ENCODE measurements around the gene SYT12. TPM values are rescaled to one million over a fixed set of nuclear protein-coding genes. Genes with fewer than 3 reads are reported as not detected.

Gene SYT12
- total RNA-seq, 1 experiment from 2014 or later, result 11.1 TPM

DNA sequence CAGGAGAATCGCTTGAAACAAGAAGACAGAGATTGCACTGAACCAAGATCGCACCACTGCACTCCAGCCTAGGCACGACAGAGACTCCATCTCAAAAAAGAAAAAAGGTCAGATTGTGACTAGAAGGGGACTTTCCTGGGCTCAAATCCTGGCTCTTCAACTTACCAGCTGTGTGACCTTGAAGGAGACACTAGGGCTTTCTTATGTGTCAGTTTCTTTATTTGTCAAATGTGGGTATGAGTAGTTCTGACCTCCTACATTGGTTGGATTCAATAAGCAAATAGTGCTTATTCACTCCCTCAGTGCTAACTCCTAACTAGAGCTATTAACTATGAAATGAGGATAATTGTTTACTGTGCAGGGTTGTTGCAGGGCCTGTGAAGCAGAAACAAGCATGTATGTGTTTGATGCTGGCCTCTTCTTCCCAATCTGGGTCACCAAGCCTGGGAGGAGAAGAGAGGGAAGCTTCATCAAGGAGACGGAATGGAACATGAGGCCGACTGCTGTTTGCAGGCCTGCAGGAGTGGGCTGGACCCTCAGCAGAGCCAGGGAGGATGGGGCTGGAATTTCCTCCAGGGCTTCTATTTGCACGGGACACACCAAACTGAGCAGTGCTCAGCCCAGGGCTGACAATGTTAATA, 56.3 kb downstream of the SYT12 start:
- intact Hi-C loops (cut with micrococcal nuclease; ENCODE audit: unreplicated experiment), result no loop called here
- Histone ChIP-seq H3K27ac (peak overlapping the region; percentile 84), H3K9me3 (ENCODE audit: insufficient read depth, low read depth) (no peaks in the 10 kb centered on the region), H4K20me1 (ENCODE audit: insufficient read depth) (no peaks in the 10 kb centered on the region), H3K4me1 (replicated peaks; ENCODE audit: insufficient read depth) (peaks cover 57% of the 10 kb centered on the region), H3K4me2 (peak overlapping the region; percentile 70), H3K9me2 (ENCODE audit: insufficient read depth) (no peaks in the 10 kb centered on the region), H3K79me2 (ENCODE audit: low read depth) (no peaks in the 10 kb centered on the region; the same call in 1 of the 2 replicates), H3K4me3 (no peak overlapping the region), H2AFZ (no peak overlapping the region), H3K36me3 (ENCODE audit: low read depth) (no peaks in the 10 kb centered on the region), H3F3A (ENCODE audit: insufficient read depth, low read depth) (peaks cover 61% of the 10 kb centered on the region), H3K27me3 (ENCODE audit: insufficient read depth, low read depth) (no peaks in the 10 kb centered on the region)
- ChIA-PET POLR2A (ENCODE audit: unreplicated experiment) (interaction anchor here (0.6 kb wide), 2 partner anchors 83 to 274 kb away, joined by 4 read pairs; partner anchors contain the start of gene POLD4), CTCF (no interaction called here)
- no TSS peak for BruUV-seq (replicated peaks)
- DNase-seq, result no peak
- TF ChIP-seq, protein P1, sequence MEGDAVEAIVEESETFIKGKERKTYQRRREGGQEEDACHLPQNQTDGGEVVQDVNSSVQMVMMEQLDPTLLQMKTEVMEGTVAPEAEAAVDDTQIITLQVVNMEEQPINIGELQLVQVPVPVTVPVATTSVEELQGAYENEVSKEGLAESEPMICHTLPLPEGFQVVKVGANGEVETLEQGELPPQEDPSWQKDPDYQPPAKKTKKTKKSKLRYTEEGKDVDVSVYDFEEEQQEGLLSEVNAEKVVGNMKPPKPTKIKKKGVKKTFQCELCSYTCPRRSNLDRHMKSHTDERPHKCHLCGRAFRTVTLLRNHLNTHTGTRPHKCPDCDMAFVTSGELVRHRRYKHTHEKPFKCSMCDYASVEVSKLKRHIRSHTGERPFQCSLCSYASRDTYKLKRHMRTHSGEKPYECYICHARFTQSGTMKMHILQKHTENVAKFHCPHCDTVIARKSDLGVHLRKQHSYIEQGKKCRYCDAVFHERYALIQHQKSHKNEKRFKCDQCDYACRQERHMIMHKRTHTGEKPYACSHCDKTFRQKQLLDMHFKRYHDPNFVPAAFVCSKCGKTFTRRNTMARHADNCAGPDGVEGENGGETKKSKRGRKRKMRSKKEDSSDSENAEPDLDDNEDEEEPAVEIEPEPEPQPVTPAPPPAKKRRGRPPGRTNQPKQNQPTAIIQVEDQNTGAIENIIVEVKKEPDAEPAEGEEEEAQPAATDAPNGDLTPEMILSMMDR (conservative IDR thresholded peaks at IDR 0.05), result no peak
- TF ChIP-seq EZH2 (IDR thresholded peaks at IDR 0.05; ENCODE audit: low read depth), result no peak

DNA sequence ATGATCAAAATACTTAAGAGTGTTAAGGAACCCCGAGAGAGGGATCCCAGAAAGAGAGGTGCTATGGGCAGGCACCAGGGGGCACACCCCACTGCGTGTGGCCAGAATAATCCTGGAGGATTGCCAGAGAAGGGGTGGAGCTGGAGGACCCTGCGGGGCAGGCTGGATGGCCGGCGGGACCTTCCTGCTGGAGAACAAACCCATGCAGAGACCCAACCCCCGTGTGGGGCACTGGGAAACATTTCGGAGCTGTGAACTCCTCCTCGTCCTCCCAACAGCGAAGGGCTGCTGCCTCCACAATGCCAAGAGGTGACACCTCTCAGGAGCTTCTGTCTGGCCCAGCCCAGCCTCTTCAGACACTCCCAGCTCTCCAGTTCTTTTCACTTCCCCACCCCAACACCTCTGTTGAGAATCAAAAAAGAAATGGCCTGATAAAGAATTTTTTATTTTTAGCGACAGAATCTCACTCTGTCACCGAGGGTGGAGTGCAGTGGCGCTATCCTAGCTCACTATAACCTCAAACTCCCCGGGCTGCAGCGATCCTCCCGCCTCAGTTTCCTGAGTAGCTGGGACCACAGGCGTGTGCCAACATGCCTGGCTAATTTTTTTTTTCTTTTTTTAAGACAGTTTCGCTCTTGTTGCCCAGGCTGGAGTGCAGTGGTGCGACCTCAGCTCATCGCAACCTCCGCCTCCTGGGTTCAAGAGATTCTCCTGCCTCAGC, 59.3 kb downstream of the SYT12 start:
- intact Hi-C loops (cut with micrococcal nuclease; ENCODE audit: unreplicated experiment), result loop anchor here (5.0 kb wide), 3 partner anchors 35 to 180 kb away; partner anchors contain the start of gene KDM2A
- Histone ChIP-seq H3K36me3 (ENCODE audit: low read depth) (no peaks in the 10 kb centered on the region), H4K20me1 (ENCODE audit: insufficient read depth) (no peaks in the 10 kb centered on the region), H3F3A (ENCODE audit: insufficient read depth, low read depth) (peaks cover 42% of the 10 kb centered on the region), H3K4me3 (no peak overlapping the region), H3K79me2 (ENCODE audit: low read depth) (no peaks in the 10 kb centered on the region; the same call in 1 of the 2 replicates), H3K27me3 (ENCODE audit: insufficient read depth, low read depth) (no peaks in the 10 kb centered on the region), H3K4me2 (peak overlapping the region; percentile 50), H3K4me1 (replicated peaks; ENCODE audit: insufficient read depth) (peaks cover 44% of the 10 kb centered on the region), H3K9me3 (ENCODE audit: insufficient read depth, low read depth) (no peaks in the 10 kb centered on the region), H2AFZ (no peak overlapping the region), H3K27ac (no peak overlapping the region), H3K9me2 (ENCODE audit: insufficient read depth) (no peaks in the 10 kb centered on the region)
- BruUV-seq (replicated peaks), result no TSS peak
- ChIA-PET CTCF (interaction anchor here (0.6 to 1.3 kb wide), 4 partner anchors 101 to 302 kb away, joined by 3 to 5 read pairs (median 4); no protein-coding TSS in a partner anchor), POLR2A (ENCODE audit: unreplicated experiment) (interaction anchor here (0.6 to 0.7 kb wide), 4 partner anchors 37 to 220 kb away, joined by 3 to 4 read pairs (median 4); partner anchors contain the start of gene KDM2A)
- DNase-seq, result peak in 1 of 2 experiments; percentile 75
- no peak for TF ChIP-seq EZH2 (IDR thresholded peaks at IDR 0.05; ENCODE audit: low read depth)
- TF ChIP-seq, protein P1 (conservative IDR thresholded peaks at IDR 0.05), result no peak

GRCh38 chr11:67083786-67084366, 60.9 kb downstream of the SYT12 start:
- H3K4me2 ChIP-seq, result no peak overlapping the region
- peaks cover 32% of the 10 kb centered on the region for H3F3A ChIP-seq (ENCODE audit: insufficient read depth, low read depth)
- intact Hi-C loops (cut with micrococcal nuclease; ENCODE audit: unreplicated experiment), result loop anchor here (5.0 kb wide), 3 partner anchors 33 to 178 kb away; partner anchors contain the start of gene KDM2A
- no TSS peak for BruUV-seq (replicated peaks)
- TF ChIP-seq EZH2 (IDR thresholded peaks at IDR 0.05; ENCODE audit: low read depth), result no peak
- TF ChIP-seq, protein P1 (conservative IDR thresholded peaks at IDR 0.05), result no peak
- ChIA-PET POLR2A (ENCODE audit: unreplicated experiment) (no interaction called here), CTCF (interaction anchor here (0.7 kb wide), 1 partner anchor 177 kb away, joined by 11 read pairs; no protein-coding TSS in a partner anchor)
- peaks cover 27% of the 10 kb centered on the region for H3K4me1 ChIP-seq (replicated peaks; ENCODE audit: insufficient read depth)
- no peak overlapping the region for H2AFZ ChIP-seq
- H3K27me3 ChIP-seq (ENCODE audit: insufficient read depth, low read depth), result no peaks in the 10 kb centered on the region
- H3K9me3 ChIP-seq (ENCODE audit: insufficient read depth, low read depth), result no peaks in the 10 kb centered on the region
- H4K20me1 ChIP-seq (ENCODE audit: insufficient read depth), result no peaks in the 10 kb centered on the region
- H3K79me2 ChIP-seq (ENCODE audit: low read depth), result no peaks in the 10 kb centered on the region; the same call in 1 of the 2 replicates
- no peaks in the 10 kb centered on the region for H3K36me3 ChIP-seq (ENCODE audit: low read depth)
- H3K4me3 ChIP-seq, result no peak overlapping the region
- no peaks in the 10 kb centered on the region for H3K9me2 ChIP-seq (ENCODE audit: insufficient read depth)
- no peak overlapping the region for H3K27ac ChIP-seq
- DNase-seq, result no peak
